HL-60 (cell line): ENCODE measurements around the gene TMEM231.
"Not testable (repeated sequence)": the region's sequence is repeated elsewhere in the genome, so short reads cannot be mapped to it uniquely, and the experiment has no call there.

Source experiments
- POLR2AphosphoS5 ChIP-seq: IDR thresholded peaks from 2 replicates; pipeline ENCODE4 v1.6.1; 2012; ENCODE audit warnings: low read depth
- TF ChIP-seq, protein P1 (sequence below): IDR thresholded peaks from one replicate; pipeline ENCODE4 v1.5.1; 2011; ENCODE audit warnings: low read length, control low read depth, inconsistent platforms; ENCODE audit not compliant: insufficient read depth

DNA sequence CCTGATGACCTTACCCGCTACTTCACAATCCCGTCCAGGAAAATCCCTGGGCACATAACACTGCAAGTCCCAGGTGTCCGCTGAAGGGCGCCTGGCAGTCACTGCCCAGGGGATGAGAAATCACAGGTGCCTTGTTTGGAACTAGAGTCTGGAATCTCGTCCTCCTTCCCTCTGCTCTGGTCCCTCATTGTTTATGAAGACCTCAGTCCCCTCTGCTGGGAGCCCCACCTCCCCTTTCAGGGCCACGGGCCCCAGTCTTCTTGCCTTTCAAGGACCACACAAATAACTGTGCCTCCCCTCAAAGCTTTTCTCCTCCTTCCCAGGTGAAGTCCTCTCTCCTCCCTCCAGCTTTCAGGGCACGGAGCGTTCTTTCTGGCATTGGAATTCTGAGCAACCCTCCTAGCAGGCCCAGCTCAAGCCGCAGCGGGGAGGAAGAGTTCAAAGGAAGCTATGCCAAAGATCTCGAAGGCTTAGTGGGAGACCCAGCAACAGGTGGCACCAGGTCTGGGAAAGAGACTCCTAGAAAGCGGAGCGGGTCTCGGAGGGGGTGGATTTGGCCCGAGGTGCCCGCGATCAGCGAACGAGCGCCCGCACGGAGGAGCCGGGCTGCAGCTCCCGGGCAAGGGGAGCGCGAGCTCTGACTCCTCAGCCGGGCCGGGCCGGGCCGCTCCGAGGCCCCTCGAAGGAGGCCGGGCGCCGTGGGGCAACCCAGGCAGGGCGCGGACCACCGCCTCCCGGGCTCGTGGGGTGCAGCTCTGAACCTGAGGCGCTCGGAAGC lies 39.7 kb downstream of the TMEM231 start:
- not testable (repeated sequence) for TF ChIP-seq POLR2AphosphoS5
- TF ChIP-seq, protein P1, sequence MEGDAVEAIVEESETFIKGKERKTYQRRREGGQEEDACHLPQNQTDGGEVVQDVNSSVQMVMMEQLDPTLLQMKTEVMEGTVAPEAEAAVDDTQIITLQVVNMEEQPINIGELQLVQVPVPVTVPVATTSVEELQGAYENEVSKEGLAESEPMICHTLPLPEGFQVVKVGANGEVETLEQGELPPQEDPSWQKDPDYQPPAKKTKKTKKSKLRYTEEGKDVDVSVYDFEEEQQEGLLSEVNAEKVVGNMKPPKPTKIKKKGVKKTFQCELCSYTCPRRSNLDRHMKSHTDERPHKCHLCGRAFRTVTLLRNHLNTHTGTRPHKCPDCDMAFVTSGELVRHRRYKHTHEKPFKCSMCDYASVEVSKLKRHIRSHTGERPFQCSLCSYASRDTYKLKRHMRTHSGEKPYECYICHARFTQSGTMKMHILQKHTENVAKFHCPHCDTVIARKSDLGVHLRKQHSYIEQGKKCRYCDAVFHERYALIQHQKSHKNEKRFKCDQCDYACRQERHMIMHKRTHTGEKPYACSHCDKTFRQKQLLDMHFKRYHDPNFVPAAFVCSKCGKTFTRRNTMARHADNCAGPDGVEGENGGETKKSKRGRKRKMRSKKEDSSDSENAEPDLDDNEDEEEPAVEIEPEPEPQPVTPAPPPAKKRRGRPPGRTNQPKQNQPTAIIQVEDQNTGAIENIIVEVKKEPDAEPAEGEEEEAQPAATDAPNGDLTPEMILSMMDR: not testable (repeated sequence)
